NCI-H1417 treated with DMSO at 0.1 percent for 48 hours (cell line): ENCODE data around the gene TRIM41.
"Not testable (repeated sequence)": the region's sequence is repeated elsewhere in the genome, so short reads cannot be mapped to it uniquely, and the experiment has no call there.

Experiments used
- DNase-seq: peaks from one replicate; lab custom pipeline; 2025; lab: John Stamatoyannopoulos, UW

TRIM41 gene

DNA sequence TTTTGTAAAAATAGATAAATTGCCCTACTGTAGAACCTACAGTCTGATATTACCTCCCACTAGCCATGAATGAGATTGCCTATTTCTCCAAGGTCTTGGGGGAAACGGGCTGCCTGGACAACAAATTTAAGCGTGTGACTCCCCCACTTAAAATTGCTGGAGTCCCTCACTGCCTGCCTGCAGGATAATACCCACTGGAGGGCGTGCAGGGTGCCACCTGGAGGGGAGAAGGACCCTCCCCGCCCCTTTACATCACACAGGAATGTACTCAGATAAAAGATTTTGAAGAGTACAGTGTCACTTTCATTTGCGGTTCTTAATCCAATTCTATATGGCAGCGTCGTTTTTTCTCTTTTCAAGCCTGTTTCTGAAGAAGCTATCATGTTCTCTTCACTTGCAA is 11.9 kb upstream of the TRIM41 start:
- no peak for DNase-seq

DNA sequence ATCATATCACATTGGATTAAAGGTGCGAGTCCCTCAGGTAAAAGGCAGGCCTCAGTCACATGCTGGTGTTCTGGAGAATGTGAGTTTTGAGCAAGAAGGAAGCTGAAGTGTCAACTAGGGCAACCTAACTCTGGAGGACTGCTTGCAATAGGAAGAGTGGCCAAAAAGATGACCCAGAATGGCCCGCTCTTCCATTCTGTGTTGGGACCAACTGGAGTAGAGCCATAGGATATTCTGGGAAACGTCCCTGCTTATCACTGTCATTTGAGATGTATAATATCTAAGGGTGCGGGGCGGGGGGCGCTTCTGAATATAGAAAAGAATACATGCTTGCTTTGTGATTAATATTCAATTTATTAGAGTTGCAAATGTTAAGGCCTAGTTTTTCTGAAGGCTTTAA is 11.0 kb upstream of the TRIM41 start:
- DNase-seq, result no peak

DNA sequence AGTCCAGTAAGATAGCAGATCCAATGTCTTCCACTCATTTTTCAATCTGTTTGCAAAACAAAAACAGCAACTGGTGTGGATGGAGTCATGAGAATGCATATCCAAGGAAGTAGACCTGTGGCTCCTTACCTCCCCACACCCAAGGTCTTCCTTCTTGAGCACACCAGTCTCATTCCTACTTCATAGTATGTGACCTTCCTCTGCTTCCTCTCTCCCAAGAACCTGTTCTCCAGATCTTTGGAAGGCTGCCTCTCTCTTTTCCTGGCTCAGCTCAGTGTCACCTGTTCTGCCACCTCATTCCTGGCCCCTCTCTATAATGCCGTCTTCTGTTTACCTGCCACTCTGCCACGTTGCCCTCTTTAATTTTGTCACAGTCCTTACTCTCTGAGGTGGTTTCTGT is 10.1 kb upstream of the TRIM41 start:
- no peak for DNase-seq

DNA sequence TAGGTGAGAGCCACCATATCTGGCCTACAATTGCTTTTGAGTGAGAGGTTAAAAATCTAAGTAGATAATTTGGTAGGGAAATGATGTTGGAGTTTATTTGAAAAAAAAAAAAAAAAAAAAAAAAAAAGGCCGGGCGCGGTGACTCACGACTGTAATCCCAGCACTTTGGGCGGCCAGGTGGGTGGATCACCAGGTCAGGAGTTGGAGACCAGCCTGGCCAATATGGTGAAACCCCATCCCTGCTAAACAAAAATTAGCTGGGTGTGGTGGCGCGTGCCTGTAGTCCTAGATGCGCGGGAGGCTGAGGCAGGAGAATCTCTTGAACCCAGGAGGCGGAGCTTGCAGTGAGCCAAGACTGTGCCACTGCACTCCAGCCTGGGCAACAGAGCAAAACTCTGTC is 8.8 kb upstream of the TRIM41 start:
- not testable (repeated sequence) for DNase-seq

DNA sequence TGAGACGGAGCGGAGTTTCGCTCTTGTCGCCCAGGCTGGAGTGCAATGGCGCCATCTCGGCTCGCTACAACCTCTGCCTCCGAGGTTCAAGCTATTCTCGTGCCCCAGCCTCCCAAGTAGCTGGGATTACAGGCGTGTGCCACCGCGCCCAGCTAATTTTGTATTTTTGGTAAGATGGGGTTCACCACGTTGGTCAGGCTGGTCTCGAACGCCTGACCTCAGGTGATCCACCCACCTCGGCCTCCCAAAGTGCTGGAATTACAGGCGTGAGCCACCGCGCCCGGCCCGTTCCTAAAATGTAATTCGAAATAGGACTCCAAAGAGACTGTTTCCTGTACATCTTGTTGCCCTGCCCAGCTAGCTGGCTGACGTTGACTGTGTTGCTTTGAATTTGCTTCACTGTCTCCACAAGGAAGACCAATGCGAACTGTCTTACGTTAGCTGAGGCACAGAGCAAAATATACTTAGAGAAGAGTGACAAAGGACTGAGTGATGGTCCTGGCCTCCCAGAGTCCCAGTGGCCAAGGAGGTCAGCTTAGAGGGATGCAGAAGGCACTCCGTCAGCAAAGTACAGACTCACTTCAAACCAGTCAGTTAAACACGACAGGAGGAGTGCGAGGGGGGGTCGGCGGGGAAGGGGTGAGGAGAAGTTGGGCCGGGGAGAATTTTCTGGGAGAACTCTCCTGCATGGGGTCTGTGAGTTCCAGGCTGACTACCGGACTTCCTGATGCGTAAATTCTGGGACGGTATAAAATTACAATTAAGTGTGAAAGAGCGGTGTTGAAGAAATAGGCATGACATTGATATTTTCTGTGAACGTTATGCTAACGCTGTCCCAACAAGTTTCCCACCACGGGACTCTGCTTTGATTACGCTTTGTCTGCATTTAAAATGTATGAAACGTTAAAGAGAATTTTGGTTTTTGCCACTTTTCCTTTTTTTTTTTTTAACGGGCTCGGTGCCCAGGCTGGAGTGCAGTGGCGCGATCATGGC is 6.8 kb upstream of the TRIM41 start:
- DNase-seq, result no peak

DNA sequence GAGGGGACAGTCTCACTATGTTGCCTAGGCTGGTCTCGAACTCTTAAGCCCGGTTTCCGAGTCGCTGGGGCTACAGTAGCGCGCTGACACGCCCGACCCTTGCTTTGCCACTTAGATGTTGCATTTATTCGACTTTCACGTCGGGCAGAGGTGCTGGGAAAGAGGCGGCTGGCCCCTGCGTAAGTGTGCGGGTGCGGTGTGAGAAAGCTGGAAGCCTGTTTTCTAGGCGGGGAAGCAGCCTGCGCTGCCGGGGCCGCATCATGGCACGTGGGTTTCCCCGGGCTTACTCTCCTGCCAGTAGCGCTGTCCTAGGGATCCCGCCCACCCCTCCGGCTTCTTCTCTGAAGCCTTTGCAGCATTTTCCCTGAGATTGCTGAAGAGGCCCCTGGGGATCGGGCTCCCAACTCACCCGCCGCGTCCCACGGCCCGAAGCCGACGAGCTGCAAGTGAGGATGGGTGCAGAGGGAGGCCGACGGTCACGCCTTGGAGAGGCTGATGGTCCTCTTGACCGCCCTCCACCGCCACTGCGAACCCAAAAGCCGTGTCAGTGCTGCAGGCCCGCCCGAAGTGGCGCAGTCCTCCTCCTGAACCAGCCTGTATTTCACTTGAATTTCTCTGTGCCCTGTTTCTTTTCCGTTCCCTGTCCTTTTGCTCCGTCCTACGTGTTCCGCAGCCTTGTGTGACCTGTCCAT is 5.8 kb upstream of the TRIM41 start:
- no peak for DNase-seq

DNA sequence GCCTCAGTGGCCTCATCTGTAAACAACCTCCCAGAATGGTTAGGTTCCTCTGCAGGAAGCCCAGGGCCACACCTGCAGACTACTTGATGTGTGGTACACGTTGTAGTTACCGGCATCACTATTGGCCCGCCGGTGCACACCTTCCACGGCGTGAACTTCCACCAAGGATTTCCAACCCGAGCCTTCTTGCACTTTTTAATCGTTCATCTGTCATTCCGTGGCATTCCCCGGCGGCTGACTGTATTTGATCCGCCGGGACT is 5.3 kb upstream of the TRIM41 start:
- DNase-seq, result no peak

DNA sequence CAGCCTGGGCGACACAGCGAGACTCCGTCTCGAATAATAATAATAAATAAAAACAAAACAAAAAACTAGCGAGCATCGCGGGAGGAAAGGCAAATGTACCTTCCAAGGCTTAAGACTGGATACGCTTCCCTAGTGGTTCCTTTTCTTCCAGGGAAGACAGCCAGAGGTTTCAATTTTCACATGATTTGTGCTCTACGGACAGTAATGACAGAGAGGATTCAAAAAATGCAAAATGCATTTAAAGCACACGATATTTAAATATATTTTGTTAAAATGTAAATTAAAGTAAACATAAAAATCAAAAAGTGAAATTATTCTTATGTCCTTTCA is 4.3 kb upstream of the TRIM41 start:
- no peak for DNase-seq

DNA sequence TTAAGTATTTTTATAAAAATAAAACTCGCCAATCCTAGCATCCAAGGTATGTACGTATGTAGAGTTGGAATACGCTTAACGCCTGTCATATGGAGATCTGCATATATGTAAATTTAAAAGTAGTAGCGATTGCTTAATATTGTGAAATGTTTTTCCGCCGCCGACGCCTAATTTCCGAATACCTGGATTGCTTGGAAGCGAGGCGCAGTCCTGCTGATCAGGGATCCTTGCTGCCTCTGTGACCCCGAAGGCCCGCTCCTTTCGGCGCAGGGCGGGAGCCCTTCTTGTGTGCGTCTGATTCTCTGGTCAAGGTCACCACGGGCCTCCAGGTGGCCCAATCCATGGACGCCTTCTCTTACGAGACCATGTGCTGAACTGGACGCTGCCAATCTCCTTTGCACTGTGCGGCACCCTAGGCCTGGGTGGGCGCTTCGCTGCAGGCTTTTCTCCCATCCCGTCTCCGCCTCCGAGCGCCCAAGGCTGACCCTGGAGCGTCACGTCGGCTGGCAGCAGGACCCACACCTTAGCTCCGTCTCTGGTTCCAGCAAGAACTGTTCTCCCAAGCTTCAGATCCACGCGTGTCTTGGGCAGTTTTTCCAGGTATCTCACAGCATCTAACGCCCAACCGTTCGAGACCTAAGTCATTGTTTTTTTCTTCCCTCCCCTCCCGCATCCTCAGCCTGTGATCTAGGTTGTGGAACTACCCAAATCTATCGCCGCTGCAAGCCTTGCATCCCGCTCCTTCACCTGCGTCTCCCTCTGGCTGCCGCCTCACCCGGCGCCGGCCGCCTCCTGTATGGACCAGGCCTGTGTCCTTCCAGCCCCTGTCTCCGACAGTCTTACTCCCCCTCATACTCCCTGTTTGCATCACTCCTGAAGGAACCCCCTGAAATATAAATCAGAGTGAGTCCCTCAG is 3.6 kb upstream of the TRIM41 start:
- no peak for DNase-seq

DNA sequence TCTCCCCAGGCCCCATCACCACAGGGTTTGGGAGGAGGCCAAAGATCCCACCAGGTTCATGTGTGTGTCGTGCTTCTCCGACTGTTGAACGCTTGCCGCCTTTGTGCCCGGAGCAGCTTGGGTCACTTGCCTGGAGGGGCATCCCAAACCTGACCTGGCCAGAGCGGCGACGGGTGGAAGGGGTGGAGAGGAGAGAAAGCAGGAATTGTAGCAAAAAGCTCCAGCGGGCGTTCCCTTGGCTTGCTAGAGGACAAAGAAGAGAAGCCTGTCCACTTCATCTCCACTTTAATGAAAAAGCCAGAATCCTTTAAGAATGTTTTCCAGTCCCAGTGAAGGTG is 2.9 kb upstream of the TRIM41 start:
- no peak for DNase-seq

DNA sequence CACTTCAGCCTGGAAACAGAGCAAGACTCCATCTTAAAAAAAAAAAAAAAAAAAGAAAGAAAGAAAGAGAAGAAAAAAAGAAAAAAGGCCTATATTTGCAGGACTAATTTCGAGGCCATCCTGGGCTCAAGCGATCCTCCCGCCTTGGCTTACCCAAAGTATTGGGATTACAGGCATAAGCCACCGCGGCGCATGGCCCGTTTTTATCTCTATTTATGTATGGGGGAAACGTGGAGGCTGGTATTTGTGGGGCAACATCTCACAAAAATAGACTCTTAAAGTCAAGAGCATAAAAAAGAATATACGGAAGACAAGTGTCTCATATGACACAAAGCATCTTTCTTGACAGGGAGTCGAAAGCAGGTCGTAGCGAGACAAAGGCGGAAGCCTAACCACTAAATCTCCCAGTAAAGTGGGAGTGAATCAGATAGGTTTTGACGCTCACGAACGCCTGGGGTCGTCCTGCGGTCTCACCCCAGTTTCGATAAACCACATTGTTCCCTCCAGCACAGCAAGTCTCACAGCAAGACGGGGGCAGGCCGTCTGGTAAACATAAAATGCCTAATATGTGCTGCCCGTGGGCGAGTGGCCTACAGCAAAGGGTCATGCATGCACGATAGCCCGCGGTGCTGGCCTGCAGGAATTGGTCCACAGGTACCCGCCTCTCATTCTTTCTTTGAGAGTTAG is 1.8 kb upstream of the TRIM41 start:
- no peak for DNase-seq

DNA sequence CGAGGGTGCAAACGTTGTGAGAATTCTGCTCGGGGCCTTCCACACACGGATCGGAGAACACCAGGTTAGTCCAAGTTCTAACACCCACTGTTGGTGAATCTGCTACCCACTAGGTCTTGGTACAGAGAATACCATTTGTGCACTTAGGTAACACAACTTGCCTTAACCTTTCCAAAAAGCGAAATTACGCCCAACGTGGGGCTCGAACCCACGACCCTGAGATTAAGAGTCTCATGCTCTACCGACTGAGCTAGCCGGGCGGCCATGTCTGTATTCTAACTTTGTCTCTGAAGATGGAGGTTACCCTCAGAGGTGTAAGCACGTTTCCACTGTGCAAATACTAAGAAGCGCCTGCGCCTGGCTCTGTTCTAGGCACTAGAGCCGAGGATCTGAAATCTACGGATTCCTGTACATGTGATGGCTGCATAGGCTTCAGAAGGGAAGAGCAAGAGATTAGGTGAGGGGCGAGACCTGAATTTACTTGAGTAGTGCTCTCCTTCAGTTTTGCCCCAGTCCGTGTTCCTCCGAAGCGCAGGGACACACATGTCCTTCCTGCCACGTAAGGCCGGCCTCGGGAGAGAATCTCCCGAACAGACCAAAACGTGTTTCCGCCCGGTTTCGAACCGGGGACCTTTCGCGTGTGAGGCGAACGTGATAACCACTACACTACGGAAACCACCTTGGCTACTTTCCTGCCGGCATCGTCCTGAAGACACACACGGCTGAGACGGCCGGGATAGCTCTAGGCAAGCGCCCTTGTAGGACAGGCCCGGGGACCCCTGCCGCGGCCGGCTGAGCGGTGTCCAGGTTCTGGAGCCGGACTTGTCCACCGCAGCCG is 1.1 kb upstream of the TRIM41 start:
- DNase-seq, result no peak

DNA sequence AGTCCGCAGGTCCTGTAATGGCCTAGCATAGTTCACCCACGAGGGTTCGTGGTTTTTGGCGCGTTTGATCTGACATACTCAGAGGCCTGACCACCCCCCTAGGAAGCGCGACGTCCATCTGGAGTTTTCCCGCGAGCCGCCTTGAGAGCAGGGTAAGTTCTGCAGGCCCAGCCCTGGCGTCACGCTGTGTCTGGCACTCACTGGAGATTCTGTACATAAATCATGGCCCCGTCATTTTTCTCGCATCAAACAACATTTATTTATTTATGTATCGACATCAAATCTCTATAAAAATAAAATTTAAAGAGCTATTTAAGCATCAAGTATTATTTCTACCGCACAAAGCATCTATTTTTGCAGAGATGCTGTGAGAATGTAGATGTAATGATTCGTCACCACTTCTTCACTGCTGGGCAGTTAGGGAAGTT is 437 bp upstream of the TRIM41 start:
- DNase-seq, result no peak

DNA sequence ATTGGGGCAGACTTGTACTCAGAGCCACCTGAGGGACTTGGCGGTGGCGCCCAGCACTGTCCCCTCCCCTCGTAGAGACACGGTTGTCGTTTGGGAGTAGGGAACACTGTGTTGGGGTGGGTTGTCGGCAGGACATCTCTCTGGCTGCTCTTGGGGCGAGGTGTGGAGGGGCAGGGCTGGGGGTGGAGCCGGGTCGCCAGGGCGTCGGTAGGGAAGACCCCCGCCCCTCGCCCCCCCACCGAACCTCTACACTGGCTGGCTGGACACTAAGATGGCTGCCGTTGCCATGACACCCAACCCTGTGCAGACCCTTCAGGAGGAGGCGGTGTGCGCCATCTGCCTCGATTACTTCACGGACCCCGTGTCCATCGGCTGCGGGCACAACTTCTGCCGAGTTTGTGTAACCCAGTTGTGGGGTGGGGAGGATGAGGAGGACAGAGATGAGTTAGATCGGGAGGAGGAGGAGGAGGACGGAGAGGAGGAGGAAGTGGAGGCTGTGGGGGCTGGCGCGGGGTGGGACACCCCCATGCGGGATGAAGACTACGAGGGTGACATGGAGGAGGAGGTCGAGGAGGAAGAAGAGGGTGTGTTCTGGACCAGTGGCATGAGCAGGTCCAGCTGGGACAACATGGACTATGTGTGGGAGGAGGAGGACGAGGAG is 778 bp downstream of the TRIM41 start:
- DNase-seq, result no peak

DNA sequence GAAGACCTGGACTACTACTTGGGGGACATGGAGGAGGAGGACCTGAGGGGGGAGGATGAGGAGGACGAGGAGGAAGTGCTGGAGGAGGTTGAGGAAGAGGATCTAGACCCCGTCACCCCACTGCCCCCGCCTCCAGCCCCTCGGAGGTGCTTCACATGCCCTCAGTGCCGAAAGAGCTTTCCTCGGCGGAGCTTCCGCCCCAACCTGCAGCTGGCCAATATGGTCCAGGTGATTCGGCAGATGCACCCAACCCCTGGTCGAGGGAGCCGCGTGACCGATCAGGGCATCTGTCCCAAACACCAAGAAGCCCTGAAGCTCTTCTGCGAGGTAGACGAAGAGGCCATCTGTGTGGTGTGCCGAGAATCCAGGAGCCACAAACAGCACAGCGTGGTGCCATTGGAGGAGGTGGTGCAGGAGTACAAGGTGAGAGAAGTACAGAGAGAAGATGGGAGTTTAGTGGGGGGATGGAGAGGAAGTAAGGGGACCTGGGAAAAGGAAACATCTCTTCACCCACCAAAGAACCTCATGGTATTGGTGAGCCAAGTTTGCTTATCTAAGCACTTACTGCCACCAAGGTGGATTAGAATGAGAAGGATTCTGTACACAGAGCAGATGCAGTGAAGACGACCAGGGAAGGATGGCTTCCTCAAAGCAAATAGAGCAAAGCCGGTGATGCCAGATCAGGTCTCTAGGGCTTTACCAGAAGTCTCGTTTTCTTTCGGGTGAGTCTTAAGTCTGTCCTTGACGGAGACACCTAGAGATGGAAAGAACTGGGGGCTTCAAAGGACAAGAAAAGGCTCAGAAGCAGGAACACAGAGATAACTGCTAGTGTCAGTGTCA is 1.5 kb downstream of the TRIM41 start:
- no peak for DNase-seq

DNA sequence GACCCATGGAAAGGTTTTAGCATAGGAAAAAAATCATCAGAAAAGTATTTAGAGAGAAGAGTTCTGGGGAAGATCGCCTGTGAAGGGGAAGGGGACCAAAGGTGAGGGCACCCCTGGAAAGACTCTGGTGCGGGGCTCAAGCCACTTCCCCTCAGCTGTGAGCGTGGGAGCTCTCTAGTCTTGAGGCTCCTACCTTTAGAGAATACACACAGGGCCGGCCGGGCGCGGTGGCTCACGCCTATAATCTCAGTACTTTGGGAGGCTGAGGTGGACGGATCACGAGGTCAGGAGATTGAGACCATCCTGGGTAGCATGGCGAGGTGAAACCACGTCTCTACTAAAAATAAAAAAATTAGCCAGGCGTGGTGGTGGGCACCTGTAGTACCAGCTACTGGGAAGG is 6.9 kb downstream of the TRIM41 start:
- DNase-seq, result no peak

DNA sequence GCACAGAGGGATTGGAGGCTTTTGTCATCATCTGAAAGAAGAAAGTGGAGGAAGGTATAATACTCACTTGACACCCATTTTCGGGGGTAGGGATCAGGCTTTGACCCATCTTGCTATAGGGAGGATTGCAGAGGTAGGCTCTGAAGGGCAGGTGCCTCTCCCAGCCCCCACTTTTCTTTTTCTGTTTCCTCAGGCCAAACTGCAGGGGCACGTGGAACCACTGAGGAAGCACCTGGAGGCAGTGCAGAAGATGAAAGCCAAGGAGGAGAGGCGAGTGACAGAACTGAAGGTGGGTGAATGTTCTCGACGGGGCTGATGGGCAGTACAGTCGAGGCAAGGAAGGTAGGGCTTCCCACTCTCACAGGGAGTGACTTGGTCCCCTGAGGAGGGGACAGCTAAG is 7.5 kb downstream of the TRIM41 start:
- DNase-seq, result no peak

DNA sequence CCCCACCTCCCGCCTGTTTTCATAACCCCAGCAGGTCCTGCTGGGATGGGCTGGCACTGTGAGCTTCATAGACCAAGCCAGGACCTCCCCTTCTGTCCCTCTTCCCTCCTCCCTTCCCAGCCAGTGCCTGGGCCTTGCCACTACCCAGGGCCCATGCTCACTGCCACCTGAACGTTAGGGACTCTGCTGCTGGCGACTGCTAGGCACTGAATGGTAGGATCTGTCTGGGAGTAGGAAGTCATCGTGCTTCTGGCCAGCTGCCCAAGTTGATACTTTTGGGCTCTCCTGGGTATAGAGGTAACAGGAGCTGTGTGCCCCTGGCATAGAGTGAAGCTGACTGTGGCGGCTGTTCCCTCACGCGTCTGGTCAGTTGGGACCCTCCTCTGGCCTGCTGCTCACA is 8.4 kb downstream of the TRIM41 start:
- DNase-seq, result no peak

DNA sequence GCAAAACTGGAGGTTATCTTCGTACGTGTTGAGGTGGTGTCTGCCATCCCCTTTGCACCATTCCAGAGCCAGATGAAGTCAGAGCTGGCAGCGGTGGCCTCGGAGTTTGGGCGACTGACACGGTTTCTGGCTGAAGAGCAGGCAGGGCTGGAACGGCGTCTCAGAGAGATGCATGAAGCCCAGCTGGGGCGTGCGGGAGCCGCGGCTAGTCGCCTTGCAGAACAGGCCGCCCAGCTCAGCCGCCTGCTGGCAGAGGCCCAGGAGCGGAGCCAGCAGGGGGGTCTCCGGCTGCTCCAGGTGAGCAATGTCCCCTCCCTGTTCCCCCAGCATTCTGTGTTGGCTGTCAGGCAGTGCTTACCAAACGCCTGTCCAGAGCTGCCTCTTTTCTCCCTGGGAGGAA is 9.5 kb downstream of the TRIM41 start:
- no peak for DNase-seq
